Muscle of leg (tissue), 11 donors: ENCODE data around the gene ASB15. TPM values are rescaled to one million over a fixed set of nuclear protein-coding genes. Genes with fewer than 3 reads are reported as not detected.

Experiments
- DNase-seq: peaks from one replicate; pipeline ENCODE4 v3.0.0; 2013
- H3K27ac ChIP-seq: one replicate; pipeline ENCODE4 v1.5.1; 2013; ENCODE audit warnings: mild to moderate bottlenecking, low read length, control low read depth
- H3K27me3 ChIP-seq: one replicate; pipeline ENCODE4 v1.6.1; 2013; ENCODE audit warnings: low read length; ENCODE audit not compliant: control insufficient read depth, insufficient read depth
- H3K36me3 ChIP-seq: one replicate; pipeline ENCODE4 v1.6.1; 2013; ENCODE audit warnings: low read length; ENCODE audit not compliant: control insufficient read depth, insufficient read depth
- H3K4me1 ChIP-seq: one replicate; pipeline ENCODE4 v1.6.1; 2013; ENCODE audit warnings: low read length; ENCODE audit not compliant: control insufficient read depth, insufficient read depth
- H3K4me3 ChIP-seq: one replicate; pipeline ENCODE4 v1.5.1; 2013; ENCODE audit warnings: low read length, control low read depth
- H3K9me3 ChIP-seq: replicated peaks from 2 replicates; pipeline ENCODE4 v1.6.1; 2013; ENCODE audit warnings: low read depth, low read length; ENCODE audit not compliant: control insufficient read depth
- WGBS: methylation state at CpG from one replicate; pipeline ENCODE4 v1.1.5; 2013; ENCODE audit warnings: missing lambda C conversion rate; ENCODE audit not compliant: insufficient coverage; 5-methylcytosine and 5-hydroxymethylcytosine counted together
- polyA plus RNA-seq, 8 donors: library from polyadenylated mRNA; unstranded; fragments of 120-200 nt; gene quantifications; one replicate each; pipeline versions ENCODE4 v1.2.1 to v1.2.3, GENCODE V29; 2013; ENCODE audit warnings: inconsistent platforms in 1 of 8, low replicate concordance in 1 of 8; ENCODE audit not compliant: insufficient read length in 8 of 8, insufficient read depth in 1 of 8
- total RNA-seq: library from RNA; stranded (reverse); fragments of 120-200 nt; gene quantifications from one replicate; pipeline ENCODE4 v1.2.4, GENCODE V29; 2013

Gene ASB15
- total and polyA plus RNA-seq, 9 donors, result 3.0 to 7.1 (median 4.4) TPM

- no peak overlapping the region for H3K4me3 ChIP-seq
- no peak for DNase-seq
- no peaks in the 10 kb centered on the region for H3K4me1 ChIP-seq
- no peak overlapping the region for H3K27ac ChIP-seq
- no peaks in the 10 kb centered on the region for H3K27me3 ChIP-seq
- H3K9me3 ChIP-seq, result no peaks in the 10 kb centered on the region
- WGBS, result no CpG with 5 or more reads among the region's 2 CpGs
- no peaks in the 10 kb centered on the region for H3K36me3 ChIP-seq
Observed at GRCh38 chr7:123588376-123588775, 13.2 kb upstream of the ASB15 start.

- DNase-seq, result no peak
- Histone ChIP-seq H3K27ac (no peak overlapping the region), H3K4me3 (no peak overlapping the region), H3K9me3 (no peaks in the 10 kb centered on the region), H3K4me1 (no peaks in the 10 kb centered on the region), H3K36me3 (no peaks in the 10 kb centered on the region), H3K27me3 (no peaks in the 10 kb centered on the region)
- WGBS, result 42% methylated on average over 10 of the region's 10 CpGs
Observed at GRCh38 chr7:123594813-123595241, 6.8 kb upstream of the ASB15 start.

- no peaks in the 10 kb centered on the region for H3K27me3 ChIP-seq
- 0% methylated on average over 1 of the region's 3 CpGs for WGBS
- no peaks in the 10 kb centered on the region for H3K36me3 ChIP-seq
- H3K4me1 ChIP-seq, result no peaks in the 10 kb centered on the region
- no peak overlapping the region for H3K4me3 ChIP-seq
- DNase-seq, result no peak
- no peaks in the 10 kb centered on the region for H3K9me3 ChIP-seq
- H3K27ac ChIP-seq, result no peak overlapping the region
Observed at GRCh38 chr7:123598657-123599056, 3.0 kb upstream of the ASB15 start.

- WGBS, result no CpG with 5 or more reads among the region's 2 CpGs
- peak overlapping the region; percentile 69 for H3K27ac ChIP-seq
- H3K27me3 ChIP-seq, result no peaks in the 10 kb centered on the region
- no peak overlapping the region for H3K4me3 ChIP-seq
- H3K36me3 ChIP-seq, result no peaks in the 10 kb centered on the region
- H3K4me1 ChIP-seq, result no peaks in the 10 kb centered on the region
- DNase-seq, result no peak
- no peaks in the 10 kb centered on the region for H3K9me3 ChIP-seq
Observed at GRCh38 chr7:123599766-123600165, 1.9 kb upstream of the ASB15 start.

GRCh38 chr7:123600876-123601275, 745 bp upstream of the ASB15 start:
- WGBS, result 33% methylated on average over 2 of the region's 3 CpGs
- no peak for DNase-seq
- peak overlapping the region; percentile 31 for H3K4me3 ChIP-seq

GRCh38 chr7:123602648-123603047, 1.0 kb downstream of the ASB15 start:
- Histone ChIP-seq H3K9me3 (no peaks in the 10 kb centered on the region), H3K27ac (no peak overlapping the region), H3K27me3 (no peaks in the 10 kb centered on the region), H3K4me3 (no peak overlapping the region), H3K36me3 (no peaks in the 10 kb centered on the region), H3K4me1 (no peaks in the 10 kb centered on the region)
- WGBS, result no CpG with 5 or more reads among the region's 3 CpGs
- DNase-seq, result no peak

More at GRCh38 chr7:123600876-123601275, 745 bp upstream of the ASB15 start:
- no peaks in the 10 kb centered on the region for H3K4me1 ChIP-seq
- H3K9me3 ChIP-seq, result no peaks in the 10 kb centered on the region
- no peaks in the 10 kb centered on the region for H3K27me3 ChIP-seq
- H3K27ac ChIP-seq, result peak overlapping the region; percentile 69
- H3K36me3 ChIP-seq, result no peaks in the 10 kb centered on the region

GRCh38 chr7:123604739-123605138, 3.1 kb downstream of the ASB15 start:
- no peak for DNase-seq
- no peaks in the 10 kb centered on the region for H3K36me3 ChIP-seq
- WGBS, result 50% methylated on average over 1 of the region's 3 CpGs
- peaks cover 2% of the 10 kb centered on the region for H3K4me1 ChIP-seq
- H3K27ac ChIP-seq, result no peak overlapping the region
- H3K27me3 ChIP-seq, result no peaks in the 10 kb centered on the region
- no peak overlapping the region for H3K4me3 ChIP-seq
- no peaks in the 10 kb centered on the region for H3K9me3 ChIP-seq

- no CpG with 5 or more reads among the region's 4 CpGs for WGBS
- Histone ChIP-seq H3K4me1 (peaks cover 2% of the 10 kb centered on the region), H3K27ac (no peak overlapping the region), H3K27me3 (no peaks in the 10 kb centered on the region), H3K9me3 (no peaks in the 10 kb centered on the region), H3K36me3 (no peaks in the 10 kb centered on the region), H3K4me3 (no peak overlapping the region)
- no peak for DNase-seq
Observed at GRCh38 chr7:123607423-123607975, 5.9 kb downstream of the ASB15 start.

- peak; percentile 61 for DNase-seq
- H3K27me3 ChIP-seq, result no peaks in the 10 kb centered on the region
- H3K27ac ChIP-seq, result peak overlapping the region; percentile 79
- H3K36me3 ChIP-seq, result no peaks in the 10 kb centered on the region
- no CpG with 5 or more reads among the region's 5 CpGs for WGBS
- H3K9me3 ChIP-seq, result no peaks in the 10 kb centered on the region
- H3K4me1 ChIP-seq, result peaks cover 2% of the 10 kb centered on the region
- no peak overlapping the region for H3K4me3 ChIP-seq
Observed at GRCh38 chr7:123608991-123609882, 7.6 kb downstream of the ASB15 start.

GRCh38 chr7:123609883-123610239, 8.2 kb downstream of the ASB15 start:
- Histone ChIP-seq H3K27me3 (no peaks in the 10 kb centered on the region), H3K9me3 (no peaks in the 10 kb centered on the region), H3K36me3 (no peaks in the 10 kb centered on the region), H3K4me1 (peaks cover 2% of the 10 kb centered on the region), H3K4me3 (no peak overlapping the region), H3K27ac (peak overlapping the region; percentile 79)
- no peak for DNase-seq
- WGBS, result 71% methylated on average over 1 of the region's 2 CpGs
